ENCODE data around the gene SPO11.

- TF ChIP-seq RAD21 (IDR thresholded peaks at IDR 0.05 in 1 of 2, conservative IDR thresholded peaks at IDR 0.05 in 1 of 2; ENCODE audit: low read depth in 2 of 2, low read length in 2 of 2) (no peak), ATF3 (IDR thresholded peaks at IDR 0.05; ENCODE audit: insufficient read depth, low read depth, low read length) (no peak), POLR2AphosphoS5 (IDR thresholded peaks at IDR 0.05; ENCODE audit: low read depth, low read length) (no peak), BACH1 (IDR thresholded peaks at IDR 0.05; ENCODE audit: low read length) (no peak), MAFK (IDR thresholded peaks at IDR 0.05; ENCODE audit: low read depth, low read length) (no peak), MAX (IDR thresholded peaks at IDR 0.05) (no peak), BRCA1 (IDR thresholded peaks at IDR 0.05; ENCODE audit: low read depth, low read length) (no peak), EZH2 (IDR thresholded peaks at IDR 0.05; ENCODE audit: low read depth, low read length, severe bottlenecking) (no peak), EGR1 (IDR thresholded peaks at IDR 0.05; ENCODE audit: borderline replicate concordance, low read depth, low read length) (no peak), TAF1 (IDR thresholded peaks at IDR 0.05; ENCODE audit: low read depth, low read length) (no peak), TEAD4 (IDR thresholded peaks at IDR 0.05; ENCODE audit: low read depth, low read length) (no peak), HDAC2 (IDR thresholded peaks at IDR 0.05; ENCODE audit: borderline replicate concordance in 1 of 2, low read depth in 2 of 2, low read length in 2 of 2) (no peak)
- TF ChIP-seq, protein P1, sequence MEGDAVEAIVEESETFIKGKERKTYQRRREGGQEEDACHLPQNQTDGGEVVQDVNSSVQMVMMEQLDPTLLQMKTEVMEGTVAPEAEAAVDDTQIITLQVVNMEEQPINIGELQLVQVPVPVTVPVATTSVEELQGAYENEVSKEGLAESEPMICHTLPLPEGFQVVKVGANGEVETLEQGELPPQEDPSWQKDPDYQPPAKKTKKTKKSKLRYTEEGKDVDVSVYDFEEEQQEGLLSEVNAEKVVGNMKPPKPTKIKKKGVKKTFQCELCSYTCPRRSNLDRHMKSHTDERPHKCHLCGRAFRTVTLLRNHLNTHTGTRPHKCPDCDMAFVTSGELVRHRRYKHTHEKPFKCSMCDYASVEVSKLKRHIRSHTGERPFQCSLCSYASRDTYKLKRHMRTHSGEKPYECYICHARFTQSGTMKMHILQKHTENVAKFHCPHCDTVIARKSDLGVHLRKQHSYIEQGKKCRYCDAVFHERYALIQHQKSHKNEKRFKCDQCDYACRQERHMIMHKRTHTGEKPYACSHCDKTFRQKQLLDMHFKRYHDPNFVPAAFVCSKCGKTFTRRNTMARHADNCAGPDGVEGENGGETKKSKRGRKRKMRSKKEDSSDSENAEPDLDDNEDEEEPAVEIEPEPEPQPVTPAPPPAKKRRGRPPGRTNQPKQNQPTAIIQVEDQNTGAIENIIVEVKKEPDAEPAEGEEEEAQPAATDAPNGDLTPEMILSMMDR (IDR thresholded peaks at IDR 0.05; ENCODE audit: control extremely low read depth in 1 of 3, insufficient read depth in 1 of 3, low read depth in 1 of 3, low read length in 3 of 3), result no peak
Measured at GRCh38 chr20:57315976-57316480, 13.6 kb upstream of the SPO11 start.

All from H1 (cell line).